Lower leg skin (tissue), 4 donors: Measurements from ENCODE around the gene SCN4B. TPM values are rescaled to one million over a fixed set of nuclear protein-coding genes. Genes with fewer than 3 reads are reported as not detected.

Experiments used
- DNase-seq, 2 donors: peaks; one replicate each; pipeline ENCODE4 v3.0.0-alpha.2; 2019; ENCODE audit warnings: low spot score in 2 of 2
- H3K4me3 ChIP-seq: fragments of 200-600 bp; sonication (generic); 2 replicates; pipeline ENCODE4 v1.5.1; 2017; ENCODE audit warnings: mild to moderate bottlenecking, low read depth; ENCODE audit not compliant: poor library complexity, severe bottlenecking
- POLR2A ChIP-seq, 2 donors: fragments of 450-650 bp; IDR thresholded peaks; one replicate each; pipeline ENCODE4 v1.6.1; 2016 to 2017; ENCODE audit warnings: antibody characterized with exemption in 2 of 2, mild to moderate bottlenecking in 1 of 2, moderate library complexity in 1 of 2
- WGBS, 2 donors: methylation state at CpG; one replicate each; pipeline ENCODE4 v1.1.5; 2018; 5-methylcytosine and 5-hydroxymethylcytosine counted together
- intact Hi-C: fragments of 100-400 bp; cut with DNase I; formaldehyde crosslinking; loops from one replicate; pipeline ENCODE4 v1.15.0; 2023; ENCODE audit warnings: low total_unique reads
- total RNA-seq, 4 donors: library from RNA; depleted of rRNA; stranded (reverse); fragments of >200 nt; gene quantifications; one replicate each; pipeline ENCODE4 v1.1.0, GENCODE V29; 2016
- TF ChIP-seq, protein P1 (sequence below), 3 donors: fragments of 450-650 bp; IDR thresholded peaks; one replicate each; pipeline ENCODE4 v1.5.1; 2016; ENCODE audit warnings: antibody characterized with exemption in 3 of 3, mild to moderate bottlenecking in 3 of 3, moderate library complexity in 2 of 3

SCN4B gene
- total RNA-seq, 4 donors from 2014 or later, result 0.25 to 4.0 (median 1.9) TPM

- H3K4me3 ChIP-seq, result no peak overlapping the region
- intact Hi-C loops, result no loop called here
- DNase-seq, result no peak
- TF ChIP-seq, protein P1, sequence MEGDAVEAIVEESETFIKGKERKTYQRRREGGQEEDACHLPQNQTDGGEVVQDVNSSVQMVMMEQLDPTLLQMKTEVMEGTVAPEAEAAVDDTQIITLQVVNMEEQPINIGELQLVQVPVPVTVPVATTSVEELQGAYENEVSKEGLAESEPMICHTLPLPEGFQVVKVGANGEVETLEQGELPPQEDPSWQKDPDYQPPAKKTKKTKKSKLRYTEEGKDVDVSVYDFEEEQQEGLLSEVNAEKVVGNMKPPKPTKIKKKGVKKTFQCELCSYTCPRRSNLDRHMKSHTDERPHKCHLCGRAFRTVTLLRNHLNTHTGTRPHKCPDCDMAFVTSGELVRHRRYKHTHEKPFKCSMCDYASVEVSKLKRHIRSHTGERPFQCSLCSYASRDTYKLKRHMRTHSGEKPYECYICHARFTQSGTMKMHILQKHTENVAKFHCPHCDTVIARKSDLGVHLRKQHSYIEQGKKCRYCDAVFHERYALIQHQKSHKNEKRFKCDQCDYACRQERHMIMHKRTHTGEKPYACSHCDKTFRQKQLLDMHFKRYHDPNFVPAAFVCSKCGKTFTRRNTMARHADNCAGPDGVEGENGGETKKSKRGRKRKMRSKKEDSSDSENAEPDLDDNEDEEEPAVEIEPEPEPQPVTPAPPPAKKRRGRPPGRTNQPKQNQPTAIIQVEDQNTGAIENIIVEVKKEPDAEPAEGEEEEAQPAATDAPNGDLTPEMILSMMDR (IDR thresholded peaks at IDR 0.05), result no peak
- TF ChIP-seq POLR2A (IDR thresholded peaks at IDR 0.05), result no peak
- WGBS, 2 donors, result 85 to 89% methylated on average over 9 of the region's 9 CpGs
These were observed 17.6 kb upstream of the SCN4B start for GRCh38 chr11:118170231-118170630.

DNA sequence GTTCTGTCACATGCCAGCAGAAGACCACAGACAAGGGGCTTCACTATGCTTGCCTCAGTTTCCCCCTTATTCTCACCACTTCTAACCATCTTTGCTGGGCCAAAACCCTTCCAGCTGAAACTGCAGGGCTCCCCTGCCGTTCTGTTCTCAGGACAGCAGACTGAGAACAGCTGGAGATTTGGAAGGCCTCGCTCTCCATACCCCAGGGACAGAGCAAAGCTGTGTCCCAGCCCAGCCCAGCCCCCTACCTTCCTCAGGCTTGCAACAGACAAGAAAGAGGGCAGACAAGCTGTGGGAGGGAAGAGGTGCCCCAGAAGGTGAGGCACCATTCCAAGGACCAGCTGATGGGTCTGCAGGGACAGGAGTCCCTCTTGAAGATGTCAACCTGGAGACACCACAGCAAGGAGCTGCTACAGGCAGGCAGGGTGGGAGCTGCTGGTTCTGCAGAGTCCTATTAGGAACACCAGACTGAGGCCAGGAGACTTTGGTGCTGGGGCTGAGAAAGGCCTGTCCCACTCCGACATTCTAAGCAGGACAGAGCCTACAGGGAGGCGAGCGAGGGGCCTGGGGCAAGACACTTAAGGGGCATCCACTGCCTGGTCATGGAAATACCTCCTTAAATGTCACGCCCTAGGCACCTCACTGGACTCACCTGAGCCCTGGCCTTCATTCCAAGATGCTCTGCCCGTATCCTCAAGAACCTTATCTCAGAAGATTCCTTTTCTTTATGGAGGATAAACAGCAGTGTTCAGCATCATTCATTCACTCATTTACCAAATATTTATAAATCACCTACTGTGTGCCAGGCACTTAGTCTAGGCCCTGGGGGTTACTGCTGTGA, 16.9 kb upstream of the SCN4B start:
- TF ChIP-seq, protein P1 (IDR thresholded peaks at IDR 0.05), result no peak
- no peak for TF ChIP-seq POLR2A (IDR thresholded peaks at IDR 0.05)
- intact Hi-C loops, result no loop called here
- no peak for DNase-seq
- 82 to 84% methylated on average over 7 of the region's 7 CpGs for WGBS, 2 donors
- H3K4me3 ChIP-seq, result no peak overlapping the region

- intact Hi-C loops, result no loop called here
- WGBS, 2 donors, result 84 to 86% methylated on average over 3 of the region's 3 CpGs
- TF ChIP-seq, protein P1 (IDR thresholded peaks at IDR 0.05), result no peak
- TF ChIP-seq POLR2A (IDR thresholded peaks at IDR 0.05), result no peak
- no peak for DNase-seq
- H3K4me3 ChIP-seq, result no peak overlapping the region
These were observed 16.1 kb upstream of the SCN4B start for GRCh38 chr11:118168751-118169150.

DNA sequence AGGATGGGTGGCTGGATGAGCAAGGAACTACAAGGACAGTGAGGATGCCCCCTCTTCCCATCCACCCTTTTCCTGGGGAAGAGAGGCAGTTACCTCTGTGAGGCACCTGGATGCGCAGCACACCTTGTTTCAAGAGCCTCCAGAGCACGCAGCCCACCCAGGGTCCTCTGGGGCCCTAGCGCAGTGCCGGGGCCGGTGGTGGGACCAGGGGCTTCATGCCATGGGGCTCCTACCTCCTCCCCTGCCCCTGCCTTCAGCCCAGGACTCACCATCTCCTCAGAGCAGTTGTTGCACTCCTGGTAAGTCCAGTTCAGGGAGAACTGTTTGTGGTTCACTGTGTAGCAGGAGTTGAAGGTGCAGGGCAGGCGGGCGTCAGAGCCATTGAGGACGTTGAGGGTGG, 15.7 kb upstream of the SCN4B start:
- intact Hi-C loops, result no loop called here
- H3K4me3 ChIP-seq, result no peak overlapping the region
- WGBS, 2 donors, result 88 to 89% methylated on average over 7 to 8 of the region's 8 CpGs
- TF ChIP-seq POLR2A (IDR thresholded peaks at IDR 0.05), result no peak
- TF ChIP-seq, protein P1 (IDR thresholded peaks at IDR 0.05), result no peak
- no peak for DNase-seq

DNA sequence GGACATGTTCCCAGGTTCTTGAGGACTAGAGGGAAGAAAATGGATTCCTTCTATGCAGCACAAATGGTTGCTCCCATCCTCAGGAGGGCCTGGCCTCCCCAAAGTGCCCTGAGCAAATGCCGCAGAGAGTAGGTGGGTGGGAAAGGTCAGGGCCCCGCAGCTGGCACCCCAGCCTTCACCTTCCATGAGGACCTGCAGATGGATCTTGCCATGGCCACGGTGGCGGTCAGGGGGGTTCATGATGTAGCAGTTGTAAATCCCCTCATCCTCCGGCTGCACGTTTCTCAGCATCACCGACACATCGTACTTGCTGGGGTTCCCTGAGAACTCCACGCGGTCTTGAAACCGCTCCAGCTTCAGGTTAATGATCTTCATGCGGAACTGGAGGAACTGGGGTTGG, 15.3 kb upstream of the SCN4B start:
- no peak overlapping the region for H3K4me3 ChIP-seq
- TF ChIP-seq, protein P1 (IDR thresholded peaks at IDR 0.05), result no peak
- TF ChIP-seq POLR2A (IDR thresholded peaks at IDR 0.05), result no peak
- no peak for DNase-seq
- WGBS, 2 donors, result 92 to 97% methylated on average over 12 of the region's 12 CpGs
- intact Hi-C loops, result no loop called here
